Hematopoietic multipotent progenitor cell treated with erythropoietin and hydrocortisone succinate and interleukin-3 and kit ligand, for 17 days (in vitro differentiated cells): ENCODE measurements around the gene NIF3L1.
"Not testable (repeated sequence)": the region's sequence is repeated elsewhere in the genome, so short reads cannot be mapped to it uniquely, and the experiment has no call there.

Experiments used
- DNase-seq: peaks from one replicate; pipeline ENCODE4 v3.0.0-alpha.2; 2015; ENCODE audit warnings: low spot score

The NIF3L1 gene

DNA sequence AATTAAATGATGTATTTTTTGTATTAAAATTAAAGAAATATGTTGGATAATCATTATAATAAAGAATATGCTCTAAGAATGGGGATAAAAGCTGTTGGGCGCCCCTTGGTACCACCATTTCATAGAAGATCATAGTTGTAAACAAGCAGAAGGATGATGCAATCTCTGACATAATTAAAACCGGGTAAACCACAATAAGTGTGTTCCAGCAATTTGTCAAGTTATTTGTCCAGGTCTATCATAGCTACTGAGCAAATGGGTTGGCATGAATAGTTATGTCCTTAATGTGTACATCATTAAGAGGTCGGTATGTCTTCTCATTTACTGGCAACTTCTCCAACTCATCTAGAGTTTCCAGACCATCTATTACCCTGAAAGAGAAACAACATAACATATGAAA lies 18.0 kb upstream of the NIF3L1 start:
- DNase-seq: no peak

GRCh38 chr2:200873560-200873959 lies 15.6 kb upstream of the NIF3L1 start:
- no peak for DNase-seq

- DNase-seq: no peak
These were observed 11.7 kb upstream of the NIF3L1 start for GRCh38 chr2:200877443-200877842.

DNA sequence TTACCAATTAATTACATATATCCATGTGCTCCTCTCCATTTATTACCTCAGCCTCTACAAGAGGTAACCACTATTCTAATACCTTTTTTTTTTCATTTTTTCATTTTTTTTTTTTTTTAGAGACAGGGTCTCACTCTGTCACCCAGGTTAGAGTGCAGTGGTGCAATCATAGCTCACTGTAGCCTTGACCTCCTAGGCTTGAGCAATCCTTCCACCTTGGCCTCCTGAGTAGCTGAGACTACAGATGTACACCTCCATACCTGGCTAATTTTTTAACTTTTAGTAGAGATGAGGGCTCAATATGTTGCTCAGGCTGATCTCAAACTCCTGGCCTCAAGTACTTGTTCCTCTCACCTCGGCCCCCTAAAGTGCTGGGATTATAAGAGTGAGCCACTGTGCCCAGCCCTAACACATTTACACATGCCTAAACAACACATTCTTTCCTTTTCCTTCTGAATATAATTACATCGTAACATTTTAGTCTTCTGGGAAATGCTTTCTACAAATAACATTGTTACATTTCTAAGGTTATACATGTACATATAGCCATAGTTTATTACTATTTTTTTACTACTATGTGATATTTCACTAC lies 10.8 kb upstream of the NIF3L1 start:
- no peak for DNase-seq

- DNase-seq: not testable (repeated sequence)
These were observed 7.4 kb upstream of the NIF3L1 start for GRCh38 chr2:200881715-200882249.

- no peak for DNase-seq
These were observed 10.3 kb downstream of the NIF3L1 start for GRCh38 chr2:200899482-200899881.

DNA sequence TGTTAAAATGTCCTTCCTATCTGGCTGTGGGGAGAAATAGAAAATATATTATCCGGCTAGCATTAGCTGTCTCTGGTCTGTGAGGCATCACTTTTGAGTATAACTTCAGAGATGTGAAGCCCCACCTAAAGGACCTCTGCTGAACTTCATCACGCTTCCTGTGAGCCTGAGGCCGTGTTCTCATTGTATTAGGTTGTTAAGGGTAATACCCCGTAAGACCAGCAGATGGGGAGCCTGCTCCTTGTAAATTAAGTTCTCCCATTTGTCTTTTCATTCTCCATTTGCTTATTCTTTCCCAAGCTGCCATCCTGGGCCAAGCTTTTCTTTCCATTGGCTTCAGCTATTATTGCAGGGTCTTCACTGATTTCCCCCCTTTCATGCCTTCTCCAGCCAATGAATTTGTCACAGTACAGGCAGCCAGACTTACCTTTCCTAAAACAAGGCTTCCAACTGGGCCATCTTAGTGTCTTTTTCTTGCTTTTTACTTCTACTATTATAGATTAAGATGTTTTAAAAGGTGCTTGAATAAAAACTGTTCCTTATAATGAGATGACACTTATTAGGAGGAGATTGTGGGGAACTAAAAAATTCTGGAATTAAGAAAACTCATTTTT lies 12.4 kb downstream of the NIF3L1 start:
- DNase-seq: peak; percentile 90

- DNase-seq: peak; percentile 83
These were observed 16.6 kb downstream of the NIF3L1 start for GRCh38 chr2:200905618-200906296.

DNA sequence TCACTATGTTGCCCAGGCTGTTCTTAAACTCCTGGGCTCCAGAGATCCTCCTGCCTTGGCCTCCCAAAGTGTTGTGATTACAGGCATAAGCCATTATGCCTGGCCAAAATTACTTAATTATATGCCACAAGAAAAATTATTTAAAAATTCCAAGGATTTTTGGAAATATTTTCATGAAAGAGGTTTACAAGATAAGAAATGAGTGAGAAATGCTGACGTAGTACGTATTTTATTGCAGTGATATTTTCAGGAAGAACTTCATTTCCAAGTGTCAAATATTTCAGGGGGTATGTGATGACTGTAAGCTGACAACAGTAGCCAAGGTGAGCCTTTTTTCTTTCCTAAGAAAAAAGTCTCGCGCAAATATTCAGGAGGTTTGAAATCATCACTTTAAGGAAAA lies 20.8 kb downstream of the NIF3L1 start:
- DNase-seq: no peak

- DNase-seq: no peak
These were observed 24.5 kb downstream of the NIF3L1 start for GRCh38 chr2:200913654-200914053.

DNA sequence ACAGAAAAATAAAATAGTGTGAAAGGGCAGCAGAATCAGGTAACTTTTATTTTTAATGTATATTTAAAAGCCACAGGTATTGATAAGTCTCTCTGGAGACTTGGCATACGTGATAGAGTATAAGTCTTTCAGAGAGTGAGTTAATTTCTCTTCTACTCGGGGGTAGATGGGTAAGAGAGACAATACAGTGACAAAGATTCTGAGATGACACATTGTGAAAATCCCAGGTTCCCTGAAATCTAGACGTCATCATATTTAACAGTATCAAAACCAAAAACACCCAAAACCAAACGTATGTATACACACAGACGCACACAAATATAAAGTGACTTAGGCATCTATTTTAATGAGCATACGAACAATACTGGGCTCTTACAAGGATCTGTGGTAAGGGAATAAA lies 33.3 kb downstream of the NIF3L1 start:
- DNase-seq: no peak

DNA sequence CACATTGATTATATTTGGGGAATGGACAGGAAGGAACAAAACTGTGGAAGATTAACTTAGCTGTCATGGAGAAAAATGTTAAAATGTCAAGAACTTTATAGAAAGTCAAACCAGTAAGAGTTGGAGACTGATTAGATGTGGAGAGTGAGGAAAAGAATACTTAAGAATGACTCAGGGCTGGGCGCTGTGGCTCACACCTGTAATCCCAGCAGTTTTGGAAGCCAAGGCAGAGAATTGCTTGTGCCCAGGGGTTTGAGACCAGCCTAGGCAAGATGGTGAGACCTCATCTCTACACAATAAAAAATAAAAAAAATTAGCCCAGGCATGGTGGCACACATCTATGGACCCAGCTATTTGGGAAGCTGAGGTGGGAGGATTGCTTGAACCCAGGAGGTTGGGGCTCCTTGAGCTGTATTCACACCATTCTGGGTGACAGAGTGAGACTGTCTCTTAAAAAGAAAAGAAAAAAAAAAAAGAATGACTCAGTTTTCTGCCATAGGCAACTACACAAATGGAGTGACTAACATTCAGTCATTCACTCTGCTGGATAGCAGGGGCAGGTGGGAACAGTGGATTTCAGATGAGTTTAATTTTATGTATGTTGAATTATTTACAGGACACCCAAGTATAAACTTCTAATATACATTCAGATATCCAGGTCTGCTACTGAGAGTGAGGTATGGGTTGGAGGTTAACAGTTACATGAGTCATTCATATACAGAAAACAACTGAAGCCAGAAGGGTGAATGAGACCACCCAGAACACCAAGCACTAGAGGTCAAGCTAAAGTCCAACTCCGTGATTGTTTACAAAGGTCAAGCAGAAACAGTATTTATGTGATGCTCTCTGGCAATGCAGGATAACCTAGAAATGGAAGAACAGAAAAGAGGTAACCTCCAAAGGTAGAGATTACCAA lies 40.4 kb downstream of the NIF3L1 start:
- DNase-seq: no peak

DNA sequence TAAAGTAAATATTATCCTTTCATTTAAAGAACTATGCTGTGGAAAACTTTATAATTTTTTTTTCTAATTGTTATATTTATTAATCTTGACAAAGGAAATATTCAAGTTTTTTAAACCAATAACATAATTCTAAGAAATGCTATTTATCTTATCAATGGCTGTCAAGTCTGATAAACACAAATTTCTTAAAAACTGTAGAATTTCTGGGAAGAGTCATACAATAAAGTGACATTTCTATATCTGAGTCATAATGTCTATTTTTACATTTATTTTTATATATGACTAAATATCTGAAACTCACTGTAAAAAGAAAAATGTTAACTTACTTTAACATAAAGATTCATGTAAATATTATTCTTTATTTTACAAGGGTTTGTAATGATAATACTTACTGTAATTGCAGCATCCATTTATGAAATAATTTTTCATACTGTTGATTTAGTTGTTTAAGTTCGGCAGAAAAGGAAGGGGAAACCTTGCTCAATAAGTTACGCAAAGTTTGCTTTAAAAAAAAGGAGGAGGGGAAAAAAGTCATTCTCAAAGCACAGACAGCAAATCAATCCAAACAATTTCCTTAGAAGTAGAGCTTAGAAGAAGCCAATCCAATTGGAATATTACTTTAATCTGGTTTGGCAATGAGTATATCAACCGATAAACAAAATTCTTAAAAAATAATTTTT lies 41.9 kb downstream of the NIF3L1 start:
- DNase-seq: no peak

- DNase-seq: no peak
These were observed 50.7 kb downstream of the NIF3L1 start for GRCh38 chr2:200939832-200940231.

- no peak for DNase-seq
These were observed 54.4 kb downstream of the NIF3L1 start for GRCh38 chr2:200943527-200944105.

DNA sequence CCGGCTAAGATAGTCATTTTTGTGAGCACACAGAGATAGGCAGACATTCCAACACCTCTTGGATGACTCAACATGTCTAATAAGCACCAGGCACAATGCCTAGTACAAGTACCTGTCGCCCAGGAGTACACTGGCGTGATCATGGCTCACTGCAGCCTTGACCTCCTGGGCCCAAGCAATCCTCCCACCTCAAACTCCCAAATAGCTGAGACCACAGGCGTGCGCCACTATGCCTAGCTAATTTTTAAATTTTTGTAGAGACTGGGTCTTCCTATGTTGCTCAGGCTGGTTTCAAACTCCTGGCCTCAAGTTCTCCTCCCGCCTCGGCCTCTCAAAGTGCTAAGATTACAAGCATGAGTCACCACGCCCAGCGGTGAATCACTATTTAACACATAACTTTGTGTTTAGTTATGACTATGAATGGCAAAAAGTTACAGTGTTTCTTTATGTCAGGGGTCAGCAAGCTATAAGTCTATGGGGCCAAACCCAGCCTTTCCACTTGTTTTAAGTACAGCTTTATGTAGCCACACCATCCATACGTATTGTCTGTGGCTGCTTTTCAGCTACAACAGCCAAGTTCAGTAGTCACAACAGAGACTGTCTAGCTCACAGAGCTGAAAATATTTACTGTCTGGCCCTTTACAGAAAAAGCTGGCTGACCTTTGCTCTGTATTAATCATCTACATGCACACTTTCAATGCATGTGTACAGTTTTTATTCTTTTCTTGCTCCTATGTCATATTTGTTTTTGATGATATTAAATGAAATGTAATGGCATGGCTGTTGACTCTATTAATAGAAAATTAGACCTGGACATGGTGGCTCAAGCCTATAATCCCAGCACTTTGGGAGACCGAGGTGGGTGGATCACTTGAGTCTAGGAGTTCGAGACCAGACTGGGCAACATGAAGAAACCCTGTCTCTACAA lies 55.6 kb downstream of the NIF3L1 start:
- DNase-seq: no peak

DNA sequence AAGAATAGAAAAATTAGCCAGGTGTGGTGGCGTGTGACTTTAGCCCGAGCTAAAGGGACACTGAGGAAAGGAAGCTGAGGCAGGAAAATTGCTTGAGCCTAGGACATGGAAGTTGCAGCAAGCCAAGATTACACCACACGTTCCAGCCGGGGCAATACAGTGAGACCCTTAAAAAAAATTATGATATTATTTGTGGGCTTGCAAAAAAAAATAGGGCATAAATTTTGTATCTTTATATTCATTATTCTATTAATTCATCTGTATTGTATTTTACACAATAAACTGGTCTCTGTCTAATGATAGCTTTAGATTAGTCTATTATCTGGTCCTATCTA lies 56.2 kb downstream of the NIF3L1 start:
- DNase-seq: no peak

DNA sequence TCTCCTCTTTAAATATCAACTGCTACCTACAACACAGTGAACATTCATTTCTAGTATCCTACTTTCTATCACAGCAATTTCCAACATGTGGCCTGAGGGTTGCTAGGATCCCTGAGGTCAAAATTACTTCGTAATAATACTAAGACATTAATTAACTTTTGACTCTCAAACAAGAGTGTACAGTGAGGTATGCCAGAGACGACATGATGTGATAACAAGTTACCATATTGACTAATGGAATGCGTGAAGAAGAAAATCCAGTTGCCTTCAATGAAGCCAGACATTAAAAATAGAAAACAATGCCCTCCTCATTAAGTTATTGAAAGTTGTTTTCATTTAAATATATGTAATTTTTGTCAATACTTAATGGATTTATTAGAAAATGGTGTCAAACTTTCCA lies 61.2 kb downstream of the NIF3L1 start:
- no peak for DNase-seq
